Stimulated activated CD8-positive, alpha-beta memory T cell treated with anti-CD3 and anti-CD28 coated beads, Interleukin-12 subunit alpha, Interleukin-12 subunit beta, amount 100 ng/mL, for 24 hours (primary cell): ENCODE measurements around the gene RIPOR2.
"Not testable (repeated sequence)": the region's sequence is repeated elsewhere in the genome, so short reads cannot be mapped to it uniquely, and the experiment has no call there.

Experiments used
- DNase-seq: peaks from one replicate; pipeline ENCODE4 v3.0.0-alpha.2; 2020; ENCODE audit errors: extremely low read depth

RIPOR2 gene

GRCh38 chr6:24926647-24927046 lies 9.1 kb downstream of the RIPOR2 start:
- not testable (repeated sequence) for DNase-seq

- no peak for DNase-seq
Observed at GRCh38 chr6:24926192-24926591, 9.6 kb downstream of the RIPOR2 start.

- DNase-seq: no peak
Observed at GRCh38 chr6:24925661-24926060, 10.1 kb downstream of the RIPOR2 start.

- DNase-seq: no peak
Observed at GRCh38 chr6:24924580-24925356, 11.0 kb downstream of the RIPOR2 start.

- DNase-seq: no peak
Observed at GRCh38 chr6:24923885-24924401, 11.8 kb downstream of the RIPOR2 start.

- no peak for DNase-seq
Observed at GRCh38 chr6:24922814-24923213, 12.9 kb downstream of the RIPOR2 start.

GRCh38 chr6:24922170-24922569 lies 13.6 kb downstream of the RIPOR2 start:
- no peak for DNase-seq

GRCh38 chr6:24920136-24920535 lies 15.6 kb downstream of the RIPOR2 start:
- DNase-seq: no peak

DNA sequence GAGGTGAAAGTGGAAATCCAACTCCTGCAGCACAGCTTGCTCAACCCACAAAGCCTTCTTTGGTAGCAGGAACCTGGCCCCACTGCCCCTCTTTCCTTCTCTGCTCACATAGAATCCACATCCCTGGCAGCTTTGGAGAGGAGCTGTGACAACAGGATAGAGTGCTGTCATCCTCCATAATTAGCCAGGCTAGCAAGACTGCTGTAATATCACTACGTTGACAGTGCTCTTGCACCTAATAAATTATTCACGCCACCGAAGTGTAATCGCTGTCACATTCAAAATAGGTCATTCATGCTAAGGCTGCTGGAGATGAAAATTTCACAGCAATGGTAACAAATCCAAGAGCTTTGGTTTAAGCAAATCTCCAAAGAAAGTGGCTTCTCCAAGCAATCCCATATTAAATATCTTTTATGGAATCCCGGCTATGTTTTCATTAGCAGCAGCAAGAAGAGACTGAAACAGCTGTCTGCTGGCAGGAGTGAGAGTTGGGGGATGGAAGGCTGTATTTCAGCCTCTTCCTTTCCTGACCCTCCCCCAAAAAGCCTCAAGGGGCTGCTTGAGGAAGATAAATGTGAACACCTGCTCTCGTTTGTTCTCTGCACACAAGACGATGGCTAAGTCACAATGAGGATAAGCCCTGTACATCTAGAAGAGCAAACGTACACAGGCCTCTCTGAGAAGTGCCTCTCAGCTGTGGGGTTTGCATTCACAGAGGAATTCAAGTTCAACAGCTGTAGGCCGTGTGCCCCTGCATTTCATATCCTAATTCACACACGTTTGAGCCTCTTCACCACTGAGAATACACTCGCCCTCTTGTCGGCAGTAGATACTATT lies 16.5 kb downstream of the RIPOR2 start:
- DNase-seq: no peak

DNA sequence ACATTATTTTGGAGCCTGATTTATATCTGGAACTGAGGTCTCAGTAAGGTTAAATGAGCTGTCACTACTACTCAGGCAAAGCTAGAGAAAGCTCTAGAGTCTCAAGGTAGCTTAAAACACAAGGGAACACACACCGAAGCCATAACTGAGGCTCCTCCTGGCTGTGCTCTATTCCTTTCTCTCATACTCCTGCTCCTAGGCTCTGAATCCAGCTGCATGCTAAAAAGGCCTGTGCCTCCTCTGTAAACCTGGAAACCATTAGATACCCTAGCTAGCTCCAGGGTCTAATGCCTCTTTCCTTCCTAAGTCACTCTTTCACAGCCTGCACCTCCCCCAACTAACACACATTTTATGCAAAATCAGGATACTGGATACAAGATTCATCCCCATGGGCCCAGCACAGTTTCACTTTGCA lies 17.1 kb downstream of the RIPOR2 start:
- DNase-seq: no peak

- no peak for DNase-seq
Observed at GRCh38 chr6:24916496-24916895, 19.3 kb downstream of the RIPOR2 start.

DNA sequence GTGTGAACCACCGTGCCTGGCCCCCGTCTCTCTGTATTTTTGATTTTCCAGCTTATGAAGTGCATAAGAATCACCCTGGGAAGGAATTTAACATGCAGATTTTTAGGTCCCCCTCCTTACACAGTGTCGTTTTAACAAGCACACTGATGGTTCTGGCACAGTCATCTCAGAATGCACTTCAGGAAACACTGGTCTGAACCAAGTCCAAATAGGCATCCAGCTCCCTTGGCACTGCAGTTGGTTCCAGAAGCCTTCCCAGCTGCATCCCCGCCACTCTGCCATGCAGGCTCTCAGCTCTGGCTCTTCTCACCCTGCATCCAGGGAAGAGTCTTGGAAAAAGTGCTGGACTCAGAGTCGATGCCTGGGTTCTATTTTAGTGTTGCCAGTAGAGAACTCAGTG lies 20.1 kb downstream of the RIPOR2 start:
- DNase-seq: no peak

- DNase-seq: not testable (repeated sequence)
Observed at GRCh38 chr6:24914082-24914481, 21.7 kb downstream of the RIPOR2 start.

DNA sequence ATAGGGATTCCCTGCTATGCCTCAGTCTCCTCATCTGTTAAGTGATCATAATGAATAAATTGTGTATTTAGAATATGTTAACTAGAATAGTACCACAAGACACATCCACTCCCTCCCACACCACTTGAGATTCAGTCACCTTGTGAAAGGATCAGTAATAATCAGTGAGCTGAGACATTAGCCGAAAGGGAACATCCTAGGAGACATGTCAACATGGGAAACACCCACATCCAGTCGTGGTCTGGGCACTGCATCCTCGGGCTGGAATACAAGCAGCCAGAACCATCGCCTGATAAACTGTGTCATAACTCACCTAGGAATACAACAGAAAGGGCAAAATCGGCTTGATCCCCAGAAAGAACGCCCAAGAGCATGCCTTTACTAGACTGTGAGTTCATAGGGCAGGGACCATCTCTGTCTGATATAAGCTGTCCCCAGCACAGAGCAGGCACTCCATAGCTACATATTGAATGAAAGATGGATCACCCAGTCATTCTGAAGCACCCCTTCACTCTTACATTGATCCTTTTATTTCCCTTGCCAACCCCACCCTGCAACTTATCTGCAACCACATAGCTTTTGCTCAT lies 23.9 kb downstream of the RIPOR2 start:
- DNase-seq: no peak

GRCh38 chr6:24910961-24911725 lies 24.6 kb downstream of the RIPOR2 start:
- DNase-seq: no peak

DNA sequence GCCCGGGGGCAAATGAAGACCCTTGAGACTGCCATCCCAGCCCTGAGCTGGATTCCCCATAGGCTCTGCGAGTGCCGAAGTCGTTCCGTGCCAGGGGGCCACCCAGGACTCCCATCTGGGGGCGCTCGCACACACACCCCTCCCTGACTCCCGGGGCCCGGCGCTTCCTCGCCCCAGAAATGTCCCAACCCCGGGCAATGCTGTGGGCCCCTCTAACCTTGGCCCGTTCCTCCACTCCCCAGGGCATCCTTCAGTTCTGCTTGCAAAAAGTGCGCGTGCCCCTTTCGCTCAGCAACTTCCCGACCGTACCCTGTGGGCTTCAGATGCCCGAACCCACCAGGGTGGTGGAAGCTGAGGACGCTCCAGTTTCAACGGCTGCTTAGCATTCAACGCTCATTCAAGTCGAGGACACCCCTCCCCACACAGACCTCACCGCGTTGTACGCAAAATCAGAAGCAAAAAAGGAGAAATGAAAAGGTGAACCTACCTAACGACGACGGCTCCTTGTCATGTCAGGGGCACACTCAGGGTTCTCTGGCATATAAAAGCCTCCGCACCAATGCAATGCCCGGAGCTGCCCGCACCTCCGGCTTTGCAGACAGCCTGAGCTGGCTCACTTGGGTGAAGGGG lies 25.3 kb downstream of the RIPOR2 start:
- no peak for DNase-seq

GRCh38 chr6:24909241-24910216 lies 26.2 kb downstream of the RIPOR2 start:
- no peak for DNase-seq

DNA sequence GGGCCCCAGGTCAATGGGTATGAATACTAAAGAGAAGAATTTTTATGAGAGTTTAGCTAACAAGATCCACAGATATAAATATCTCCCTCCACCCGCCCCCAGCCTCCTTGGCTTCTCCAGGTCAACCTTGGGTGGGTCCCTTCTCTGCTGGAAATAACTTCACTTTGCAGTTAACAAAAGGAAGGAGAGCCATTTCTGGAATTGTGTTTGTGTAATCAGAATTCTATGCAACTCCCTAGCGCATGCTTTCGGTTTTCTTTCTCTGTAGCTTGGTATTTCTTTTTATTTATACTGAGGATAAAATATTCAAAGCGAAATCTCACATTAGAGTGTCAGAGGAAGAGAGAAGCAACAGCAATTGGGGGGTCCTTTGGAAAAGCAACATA lies 27.1 kb downstream of the RIPOR2 start:
- DNase-seq: no peak

DNA sequence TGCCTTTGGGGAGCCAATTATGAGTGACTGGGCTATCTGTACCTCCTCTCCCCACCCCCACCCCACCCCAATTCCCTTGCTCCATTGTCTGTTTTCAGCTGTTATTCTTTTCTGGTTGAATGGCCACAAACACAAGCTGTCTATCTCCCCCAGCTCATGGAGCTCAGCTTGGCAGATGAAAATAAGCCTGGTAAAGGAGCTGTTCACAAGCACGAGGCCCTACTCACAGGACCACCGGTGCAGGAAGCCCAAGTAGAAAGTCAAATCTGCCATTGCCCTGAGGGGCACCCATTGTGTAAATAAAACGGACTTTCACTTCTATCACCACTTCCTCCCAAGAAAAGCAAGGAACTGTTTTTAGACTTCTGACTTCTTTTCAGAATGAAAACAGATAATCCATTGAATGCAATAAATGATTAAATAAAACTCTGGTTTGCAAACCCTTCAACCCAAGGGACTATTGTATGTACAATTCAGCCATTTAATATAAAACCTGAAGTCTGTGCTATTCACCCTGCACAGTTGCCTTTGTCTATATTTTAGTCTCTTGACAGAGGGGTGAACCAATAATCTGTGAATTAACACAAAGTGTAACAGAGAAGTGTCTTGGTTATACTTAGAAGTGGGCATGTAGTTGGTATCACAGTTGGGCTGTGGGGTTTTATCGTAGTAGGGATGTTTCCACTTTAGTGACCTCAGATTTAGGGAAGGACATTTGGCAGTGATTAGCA lies 27.7 kb downstream of the RIPOR2 start:
- no peak for DNase-seq
